HepG2 (cell line): Measurements from ENCODE around the gene ABCE1. TPM values are rescaled to one million over a fixed set of nuclear protein-coding genes. Genes with fewer than 3 reads are reported as not detected.

Experiments used
- CAMTA2 ChIP-seq: sonication (generic); formaldehyde crosslinking; IDR thresholded peaks from 2 replicates; pipeline ENCODE4 v1.4.0; 2020; ENCODE audit warnings: mild to moderate bottlenecking, missing genetic modification reagents, borderline replicate concordance
- E2F2 ChIP-seq: sonication (generic); formaldehyde crosslinking; IDR thresholded peaks from 2 replicates; pipeline ENCODE4 v1.4.0; 2020; ENCODE audit warnings: missing genetic modification reagents, borderline replicate concordance
- HES4 ChIP-seq: sonication (generic); formaldehyde crosslinking; IDR thresholded peaks from 2 replicates; pipeline ENCODE4 v1.9.0; 2021; ENCODE audit warnings: mild to moderate bottlenecking, missing genetic modification reagents, borderline replicate concordance
- NAIF1 ChIP-seq: sonication (generic); formaldehyde crosslinking; IDR thresholded peaks from 2 replicates; pipeline ENCODE4 v1.5.0; 2020; ENCODE audit warnings: mild to moderate bottlenecking, missing genetic modification reagents, borderline replicate concordance
- NONO ChIP-seq, 2 experiments: fragments of 450-650 bp in 1 of 2; sonication (generic) in 1 of 2; formaldehyde crosslinking in 1 of 2; IDR thresholded peaks in 1 of 2; conservative IDR thresholded peaks in 1 of 2; 2 replicates each; pipeline versions ENCODE4 v1.6.1 to v1.8.0; 2017 to 2022; ENCODE audit warnings: mild to moderate bottlenecking in 1 of 2, missing genetic modification reagents in 1 of 2, moderate library complexity in 1 of 2
- NR1H2 ChIP-seq: sonication (generic); formaldehyde crosslinking; IDR thresholded peaks from 2 replicates; pipeline ENCODE4 v1.8.1; 2022; ENCODE audit warnings: low read depth, missing genetic modification reagents, borderline replicate concordance
- SALL1 ChIP-seq: sonication (generic); formaldehyde crosslinking; IDR thresholded peaks from 2 replicates; pipeline ENCODE4 v1.8.0; 2022; ENCODE audit warnings: mild to moderate bottlenecking, missing genetic modification reagents
- SP2 ChIP-seq: sonication (generic); formaldehyde crosslinking; IDR thresholded peaks from 2 replicates; pipeline ENCODE4 v1.5.1; 2020; ENCODE audit warnings: mild to moderate bottlenecking, missing genetic modification reagents
- TBP ChIP-seq: sonication (generic); formaldehyde crosslinking; IDR thresholded peaks from 2 replicates; pipeline ENCODE4 v1.5.0; 2020; ENCODE audit warnings: missing genetic modification reagents
- THAP11 ChIP-seq: IDR thresholded peaks from 2 replicates; pipeline ENCODE4 v1.6.1; 2016; ENCODE audit warnings: missing biosample characterization, missing genetic modification reagents
- XRCC5 ChIP-seq: fragments of 200-400 bp; formaldehyde crosslinking; optimal IDR thresholded peaks from 2 replicates; pipeline ENCODE3; 2017; ENCODE audit warnings: mild to moderate bottlenecking, low read length
- ZFP41 ChIP-seq: sonication (generic); formaldehyde crosslinking; IDR thresholded peaks from 2 replicates; pipeline ENCODE4 v1.4.0; 2020; ENCODE audit warnings: mild to moderate bottlenecking, missing genetic modification reagents, borderline replicate concordance
- ZMAT3 ChIP-seq: sonication (generic); formaldehyde crosslinking; conservative IDR thresholded peaks from 2 replicates; pipeline ENCODE4 v1.7.0; 2021; ENCODE audit warnings: missing genetic modification reagents
- ZNF446 ChIP-seq: sonication (generic); formaldehyde crosslinking; IDR thresholded peaks from 2 replicates; pipeline ENCODE4 v1.5.0; 2020; ENCODE audit warnings: mild to moderate bottlenecking, missing genetic modification reagents
- ZNF891 ChIP-seq: sonication (generic); formaldehyde crosslinking; IDR thresholded peaks from 2 replicates; pipeline ENCODE4 v1.5.0; 2020; ENCODE audit warnings: mild to moderate bottlenecking, missing genetic modification reagents
- polyA plus RNA-seq, 8 experiments: library from polyadenylated mRNA; depleted of rRNA in 3 of 8; stranded (reverse) in 7 of 8; unstranded in 1 of 8; fragments of >200 nt; fragmentation: Illumina TruSeq in 4 of 8; extraction: Trizol in 4 of 8; gene quantifications; 2 replicates each; pipeline versions ENCODE4 v1.2.1 to v1.2.3, GENCODE V29; 2011 to 2016; ENCODE audit warnings: low read depth in 4 of 8, missing spikeins in 1 of 8, mixed read lengths in 1 of 8; ENCODE audit not compliant: insufficient read depth in 1 of 8
- total RNA-seq, 5 experiments: library from RNA; depleted of rRNA; stranded (reverse); fragments of >200 nt; fragmentation: Illumina TruSeq; extraction: Trizol; gene quantifications; 2 replicates each; pipeline ENCODE4 v1.2.3, GENCODE V29; 2016; ENCODE audit warnings: low read depth in 1 of 5
- TF ChIP-seq, protein P1 (sequence below): IDR thresholded peaks from 2 replicates; pipeline ENCODE4 v1.6.1; 2016; ENCODE audit warnings: missing compliant biosample characterization, missing genetic modification reagents, borderline replicate concordance
- TF ChIP-seq, protein P2 (sequence below): sonication (generic); formaldehyde crosslinking; IDR thresholded peaks from 2 replicates; pipeline ENCODE4 v1.5.1; 2020; ENCODE audit warnings: mild to moderate bottlenecking, missing genetic modification reagents, moderate library complexity
- TF ChIP-seq, protein P3 (sequence below): sonication (generic); formaldehyde crosslinking; IDR thresholded peaks from 2 replicates; pipeline ENCODE4 v1.4.0; 2020; ENCODE audit warnings: missing genetic modification reagents, mild to moderate bottlenecking, borderline replicate concordance

The ABCE1 gene
- total and polyA plus RNA-seq, 2 of the 13 experiments (the other 11 are each of a cell fraction or from before 2014, with no cell fraction given), result 50.8 to 139 TPM

- TF ChIP-seq, protein P1, sequence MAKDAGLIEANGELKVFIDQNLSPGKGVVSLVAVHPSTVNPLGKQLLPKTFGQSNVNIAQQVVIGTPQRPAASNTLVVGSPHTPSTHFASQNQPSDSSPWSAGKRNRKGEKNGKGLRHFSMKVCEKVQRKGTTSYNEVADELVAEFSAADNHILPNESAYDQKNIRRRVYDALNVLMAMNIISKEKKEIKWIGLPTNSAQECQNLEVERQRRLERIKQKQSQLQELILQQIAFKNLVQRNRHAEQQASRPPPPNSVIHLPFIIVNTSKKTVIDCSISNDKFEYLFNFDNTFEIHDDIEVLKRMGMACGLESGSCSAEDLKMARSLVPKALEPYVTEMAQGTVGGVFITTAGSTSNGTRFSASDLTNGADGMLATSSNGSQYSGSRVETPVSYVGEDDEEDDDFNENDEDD (CRISPR knock-in tag), result peak; percentile 89; the same call in 1 of the 2 replicates
- TF ChIP-seq XRCC5, result no peak
- TF ChIP-seq, protein P2, sequence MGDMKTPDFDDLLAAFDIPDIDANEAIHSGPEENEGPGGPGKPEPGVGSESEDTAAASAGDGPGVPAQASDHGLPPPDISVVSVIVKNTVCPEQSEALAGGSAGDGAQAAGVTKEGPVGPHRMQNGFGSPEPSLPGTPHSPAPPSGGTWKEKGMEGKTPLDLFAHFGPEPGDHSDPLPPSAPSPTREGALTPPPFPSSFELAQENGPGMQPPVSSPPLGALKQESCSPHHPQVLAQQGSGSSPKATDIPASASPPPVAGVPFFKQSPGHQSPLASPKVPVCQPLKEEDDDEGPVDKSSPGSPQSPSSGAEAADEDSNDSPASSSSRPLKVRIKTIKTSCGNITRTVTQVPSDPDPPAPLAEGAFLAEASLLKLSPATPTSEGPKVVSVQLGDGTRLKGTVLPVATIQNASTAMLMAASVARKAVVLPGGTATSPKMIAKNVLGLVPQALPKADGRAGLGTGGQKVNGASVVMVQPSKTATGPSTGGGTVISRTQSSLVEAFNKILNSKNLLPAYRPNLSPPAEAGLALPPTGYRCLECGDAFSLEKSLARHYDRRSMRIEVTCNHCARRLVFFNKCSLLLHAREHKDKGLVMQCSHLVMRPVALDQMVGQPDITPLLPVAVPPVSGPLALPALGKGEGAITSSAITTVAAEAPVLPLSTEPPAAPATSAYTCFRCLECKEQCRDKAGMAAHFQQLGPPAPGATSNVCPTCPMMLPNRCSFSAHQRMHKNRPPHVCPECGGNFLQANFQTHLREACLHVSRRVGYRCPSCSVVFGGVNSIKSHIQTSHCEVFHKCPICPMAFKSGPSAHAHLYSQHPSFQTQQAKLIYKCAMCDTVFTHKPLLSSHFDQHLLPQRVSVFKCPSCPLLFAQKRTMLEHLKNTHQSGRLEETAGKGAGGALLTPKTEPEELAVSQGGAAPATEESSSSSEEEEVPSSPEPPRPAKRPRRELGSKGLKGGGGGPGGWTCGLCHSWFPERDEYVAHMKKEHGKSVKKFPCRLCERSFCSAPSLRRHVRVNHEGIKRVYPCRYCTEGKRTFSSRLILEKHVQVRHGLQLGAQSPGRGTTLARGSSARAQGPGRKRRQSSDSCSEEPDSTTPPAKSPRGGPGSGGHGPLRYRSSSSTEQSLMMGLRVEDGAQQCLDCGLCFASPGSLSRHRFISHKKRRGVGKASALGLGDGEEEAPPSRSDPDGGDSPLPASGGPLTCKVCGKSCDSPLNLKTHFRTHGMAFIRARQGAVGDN (CRISPR knock-in tag), result peak; percentile 99
- TF ChIP-seq ZMAT3 (CRISPR knock-in tag), result peak; percentile 52; the same call in 1 of the 2 replicates
- no peak; the same call in 1 of the 2 replicates for TF ChIP-seq CAMTA2 (CRISPR knock-in tag)
- peak; percentile 94 for TF ChIP-seq SALL1
- peak; percentile 93 for TF ChIP-seq THAP11
- no peak for TF ChIP-seq NONO (IDR thresholded peaks at IDR 0.05)
- peak; percentile 90 for TF ChIP-seq NONO (CRISPR knock-in tag; conservative IDR thresholded peaks at IDR 0.05)
- TF ChIP-seq NR1H2, result peak; percentile 61; the same call in 1 of the 2 replicates
- TF ChIP-seq E2F2 (CRISPR knock-in tag), result 0 out of 2 replicates have a peak, but pooled peaks have one; percentile 25
- peak; percentile 86 for TF ChIP-seq ZNF891 (CRISPR knock-in tag)
- TF ChIP-seq ZNF446 (CRISPR knock-in tag), result no peak; the same call in 1 of the 2 replicates
- TF ChIP-seq TBP (CRISPR knock-in tag), result no peak
- peak; percentile 42; the same call in 1 of the 2 replicates for TF ChIP-seq NAIF1 (CRISPR knock-in tag)
- TF ChIP-seq ZFP41 (CRISPR knock-in tag), result peak; percentile 83; the same call in 1 of the 2 replicates
- 0 out of 2 replicates have a peak, but pooled peaks have one; percentile 57 for TF ChIP-seq SP2 (CRISPR knock-in tag)
- TF ChIP-seq, protein P3, sequence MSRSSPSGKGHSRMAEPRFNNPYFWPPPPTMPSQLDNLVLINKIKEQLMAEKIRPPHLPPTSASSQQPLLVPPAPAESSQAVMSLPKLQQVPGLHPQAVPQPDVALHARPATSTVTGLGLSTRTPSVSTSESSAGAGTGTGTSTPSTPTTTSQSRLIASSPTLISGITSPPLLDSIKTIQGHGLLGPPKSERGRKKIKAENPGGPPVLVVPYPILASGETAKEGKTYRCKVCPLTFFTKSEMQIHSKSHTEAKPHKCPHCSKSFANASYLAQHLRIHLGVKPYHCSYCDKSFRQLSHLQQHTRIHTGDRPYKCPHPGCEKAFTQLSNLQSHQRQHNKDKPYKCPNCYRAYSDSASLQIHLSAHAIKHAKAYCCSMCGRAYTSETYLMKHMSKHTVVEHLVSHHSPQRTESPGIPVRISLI (CRISPR knock-in tag), result no peak
- peak; percentile 81 for TF ChIP-seq HES4
These were observed at the start of gene ABCE1, which contains the start of gene ANAPC10 (continued) for GRCh38 chr4:145097821-145098674.
